ENCODE results near the gene HLA-A. TPM values are rescaled to one million over a fixed set of nuclear protein-coding genes. Genes with fewer than 3 reads are reported as not detected.

Gene HLA-A
- total and polyA plus RNA-seq, 2 experiments from 2014 or later = 170 to 203 TPM

DNA sequence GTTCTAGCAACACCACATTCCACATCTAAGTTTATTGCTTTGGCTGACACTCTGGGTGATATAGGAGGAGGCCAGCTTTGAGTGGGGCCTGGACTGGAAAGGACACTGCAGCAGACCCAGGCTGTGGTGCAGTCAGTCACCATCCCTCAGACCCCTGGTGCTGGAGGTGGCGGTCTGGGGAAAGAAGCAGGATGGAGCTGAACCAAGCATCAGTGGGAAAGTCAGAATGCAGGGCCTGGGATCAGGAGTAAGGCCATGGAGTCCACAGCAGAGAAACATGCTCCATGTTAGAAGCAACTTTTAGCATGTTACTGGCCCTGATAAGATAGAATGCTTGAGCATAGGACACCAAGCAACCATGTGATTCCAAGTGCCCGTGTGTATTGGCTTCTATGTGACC, 5.9 kb downstream of the HLA-A start:
- Histone ChIP-seq H3F3A (replicated peaks; ENCODE audit: low read depth) (no peaks in the 10 kb centered on the region), H3K4me1 (ENCODE audit: insufficient read depth) (no peaks in the 10 kb centered on the region), H3K27me3 (ENCODE audit: insufficient read depth) (no peaks in the 10 kb centered on the region), H3K79me2 (replicated peaks; ENCODE audit: insufficient read depth) (no peaks in the 10 kb centered on the region), H3K27ac (ENCODE audit: low read depth) (no peak overlapping the region), H2AFZ (no peak overlapping the region), H3K4me3 (no peak overlapping the region), H3K4me2 (no peak overlapping the region), H3K36me3 (ENCODE audit: insufficient read depth) (no peaks in the 10 kb centered on the region), H3K9me2 (ENCODE audit: insufficient read depth) (no peaks in the 10 kb centered on the region), H4K20me1 (replicated peaks; ENCODE audit: insufficient read depth) (no peaks in the 10 kb centered on the region)
- peaks cover 4% of the 10 kb centered on the region for H3K27me3 Mint-ChIP-seq (ENCODE audit: insufficient read depth, low read depth, poor library complexity)
- no peak for DNase-seq (ENCODE audit: low spot score)
- peaks cover 4% of the 10 kb centered on the region for H3K4me1 Mint-ChIP-seq
- no peaks in the 10 kb centered on the region for H3K9me3 Mint-ChIP-seq
- H3K27ac Mint-ChIP-seq = no peak overlapping the region
- H3K4me3 Mint-ChIP-seq = no peak overlapping the region
- H3K36me3 Mint-ChIP-seq (ENCODE audit: low read depth) = peaks cover 29% of the 10 kb centered on the region
- TF ChIP-seq, protein P1, sequence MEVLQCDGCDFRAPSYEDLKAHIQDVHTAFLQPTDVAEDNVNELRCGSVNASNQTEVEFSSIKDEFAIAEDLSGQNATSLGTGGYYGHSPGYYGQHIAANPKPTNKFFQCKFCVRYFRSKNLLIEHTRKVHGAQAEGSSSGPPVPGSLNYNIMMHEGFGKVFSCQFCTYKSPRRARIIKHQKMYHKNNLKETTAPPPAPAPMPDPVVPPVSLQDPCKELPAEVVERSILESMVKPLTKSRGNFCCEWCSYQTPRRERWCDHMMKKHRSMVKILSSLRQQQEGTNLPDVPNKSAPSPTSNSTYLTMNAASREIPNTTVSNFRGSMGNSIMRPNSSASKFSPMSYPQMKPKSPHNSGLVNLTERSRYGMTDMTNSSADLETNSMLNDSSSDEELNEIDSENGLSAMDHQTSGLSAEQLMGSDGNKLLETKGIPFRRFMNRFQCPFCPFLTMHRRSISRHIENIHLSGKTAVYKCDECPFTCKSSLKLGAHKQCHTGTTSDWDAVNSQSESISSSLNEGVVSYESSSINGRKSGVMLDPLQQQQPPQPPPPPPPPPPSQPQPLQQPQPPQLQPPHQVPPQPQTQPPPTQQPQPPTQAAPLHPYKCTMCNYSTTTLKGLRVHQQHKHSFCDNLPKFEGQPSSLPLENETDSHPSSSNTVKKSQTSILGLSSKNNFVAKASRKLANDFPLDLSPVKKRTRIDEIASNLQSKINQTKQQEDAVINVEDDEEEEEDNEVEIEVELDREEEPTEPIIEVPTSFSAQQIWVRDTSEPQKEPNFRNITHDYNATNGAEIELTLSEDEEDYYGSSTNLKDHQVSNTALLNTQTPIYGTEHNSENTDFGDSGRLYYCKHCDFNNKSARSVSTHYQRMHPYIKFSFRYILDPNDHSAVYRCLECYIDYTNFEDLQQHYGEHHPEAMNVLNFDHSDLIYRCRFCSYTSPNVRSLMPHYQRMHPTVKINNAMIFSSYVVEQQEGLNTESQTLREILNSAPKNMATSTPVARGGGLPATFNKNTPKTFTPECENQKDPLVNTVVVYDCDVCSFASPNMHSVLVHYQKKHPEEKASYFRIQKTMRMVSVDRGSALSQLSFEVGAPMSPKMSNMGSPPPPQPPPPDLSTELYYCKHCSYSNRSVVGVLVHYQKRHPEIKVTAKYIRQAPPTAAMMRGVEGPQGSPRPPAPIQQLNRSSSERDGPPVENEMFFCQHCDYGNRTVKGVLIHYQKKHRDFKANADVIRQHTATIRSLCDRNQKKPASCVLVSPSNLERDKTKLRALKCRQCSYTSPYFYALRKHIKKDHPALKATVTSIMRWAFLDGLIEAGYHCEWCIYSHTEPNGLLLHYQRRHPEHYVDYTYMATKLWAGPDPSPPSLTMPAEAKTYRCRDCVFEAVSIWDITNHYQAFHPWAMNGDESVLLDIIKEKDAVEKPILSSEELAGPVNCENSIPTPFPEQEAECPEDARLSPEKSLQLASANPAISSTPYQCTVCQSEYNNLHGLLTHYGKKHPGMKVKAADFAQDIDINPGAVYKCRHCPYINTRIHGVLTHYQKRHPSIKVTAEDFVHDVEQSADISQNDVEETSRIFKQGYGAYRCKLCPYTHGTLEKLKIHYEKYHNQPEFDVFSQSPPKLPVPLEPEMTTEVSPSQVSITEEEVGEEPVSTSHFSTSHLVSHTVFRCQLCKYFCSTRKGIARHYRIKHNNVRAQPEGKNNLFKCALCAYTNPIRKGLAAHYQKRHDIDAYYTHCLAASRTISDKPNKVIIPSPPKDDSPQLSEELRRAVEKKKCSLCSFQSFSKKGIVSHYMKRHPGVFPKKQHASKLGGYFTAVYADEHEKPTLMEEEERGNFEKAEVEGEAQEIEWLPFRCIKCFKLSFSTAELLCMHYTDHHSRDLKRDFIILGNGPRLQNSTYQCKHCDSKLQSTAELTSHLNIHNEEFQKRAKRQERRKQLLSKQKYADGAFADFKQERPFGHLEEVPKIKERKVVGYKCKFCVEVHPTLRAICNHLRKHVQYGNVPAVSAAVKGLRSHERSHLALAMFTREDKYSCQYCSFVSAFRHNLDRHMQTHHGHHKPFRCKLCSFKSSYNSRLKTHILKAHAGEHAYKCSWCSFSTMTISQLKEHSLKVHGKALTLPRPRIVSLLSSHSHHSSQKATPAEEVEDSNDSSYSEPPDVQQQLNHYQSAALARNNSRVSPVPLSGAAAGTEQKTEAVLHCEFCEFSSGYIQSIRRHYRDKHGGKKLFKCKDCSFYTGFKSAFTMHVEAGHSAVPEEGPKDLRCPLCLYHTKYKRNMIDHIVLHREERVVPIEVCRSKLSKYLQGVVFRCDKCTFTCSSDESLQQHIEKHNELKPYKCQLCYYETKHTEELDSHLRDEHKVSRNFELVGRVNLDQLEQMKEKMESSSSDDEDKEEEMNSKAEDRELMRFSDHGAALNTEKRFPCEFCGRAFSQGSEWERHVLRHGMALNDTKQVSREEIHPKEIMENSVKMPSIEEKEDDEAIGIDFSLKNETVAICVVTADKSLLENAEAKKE (CRISPR knock-in tag; IDR thresholded peaks at IDR 0.05) = no peak
- TF ChIP-seq, protein P2, sequence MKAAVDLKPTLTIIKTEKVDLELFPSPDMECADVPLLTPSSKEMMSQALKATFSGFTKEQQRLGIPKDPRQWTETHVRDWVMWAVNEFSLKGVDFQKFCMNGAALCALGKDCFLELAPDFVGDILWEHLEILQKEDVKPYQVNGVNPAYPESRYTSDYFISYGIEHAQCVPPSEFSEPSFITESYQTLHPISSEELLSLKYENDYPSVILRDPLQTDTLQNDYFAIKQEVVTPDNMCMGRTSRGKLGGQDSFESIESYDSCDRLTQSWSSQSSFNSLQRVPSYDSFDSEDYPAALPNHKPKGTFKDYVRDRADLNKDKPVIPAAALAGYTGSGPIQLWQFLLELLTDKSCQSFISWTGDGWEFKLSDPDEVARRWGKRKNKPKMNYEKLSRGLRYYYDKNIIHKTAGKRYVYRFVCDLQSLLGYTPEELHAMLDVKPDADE (IDR thresholded peaks at IDR 0.05) = no peak
- TF ChIP-seq CREB1 (CRISPR knock-in tag; IDR thresholded peaks at IDR 0.05; ENCODE audit: low read depth) (no peak), EZH2phosphoT487 (IDR thresholded peaks at IDR 0.05; ENCODE audit: unreplicated experiment) (no peak), JUNB (IDR thresholded peaks at IDR 0.05; ENCODE audit: unreplicated experiment) (no peak), ZNF331 (CRISPR knock-in tag; IDR thresholded peaks at IDR 0.05; ENCODE audit: low read depth) (no peak), POLR2AphosphoS5 (IDR thresholded peaks at IDR 0.05; ENCODE audit: low read depth) (no peak), NANOG (IDR thresholded peaks at IDR 0.05; ENCODE audit: borderline replicate concordance) (no peak), EZH2 (IDR thresholded peaks at IDR 0.05; ENCODE audit: low read depth, unreplicated experiment) (no peak), ZNF114 (CRISPR knock-in tag; IDR thresholded peaks at IDR 0.05) (no peak), STAT1 (IDR thresholded peaks at IDR 0.05; ENCODE audit: unreplicated experiment) (no peak)
- TF ChIP-seq, protein P3, sequence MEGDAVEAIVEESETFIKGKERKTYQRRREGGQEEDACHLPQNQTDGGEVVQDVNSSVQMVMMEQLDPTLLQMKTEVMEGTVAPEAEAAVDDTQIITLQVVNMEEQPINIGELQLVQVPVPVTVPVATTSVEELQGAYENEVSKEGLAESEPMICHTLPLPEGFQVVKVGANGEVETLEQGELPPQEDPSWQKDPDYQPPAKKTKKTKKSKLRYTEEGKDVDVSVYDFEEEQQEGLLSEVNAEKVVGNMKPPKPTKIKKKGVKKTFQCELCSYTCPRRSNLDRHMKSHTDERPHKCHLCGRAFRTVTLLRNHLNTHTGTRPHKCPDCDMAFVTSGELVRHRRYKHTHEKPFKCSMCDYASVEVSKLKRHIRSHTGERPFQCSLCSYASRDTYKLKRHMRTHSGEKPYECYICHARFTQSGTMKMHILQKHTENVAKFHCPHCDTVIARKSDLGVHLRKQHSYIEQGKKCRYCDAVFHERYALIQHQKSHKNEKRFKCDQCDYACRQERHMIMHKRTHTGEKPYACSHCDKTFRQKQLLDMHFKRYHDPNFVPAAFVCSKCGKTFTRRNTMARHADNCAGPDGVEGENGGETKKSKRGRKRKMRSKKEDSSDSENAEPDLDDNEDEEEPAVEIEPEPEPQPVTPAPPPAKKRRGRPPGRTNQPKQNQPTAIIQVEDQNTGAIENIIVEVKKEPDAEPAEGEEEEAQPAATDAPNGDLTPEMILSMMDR (conservative IDR thresholded peaks at IDR 0.05; ENCODE audit: low read depth in 2 of 2) = no peak
- TF ChIP-seq, protein P4, sequence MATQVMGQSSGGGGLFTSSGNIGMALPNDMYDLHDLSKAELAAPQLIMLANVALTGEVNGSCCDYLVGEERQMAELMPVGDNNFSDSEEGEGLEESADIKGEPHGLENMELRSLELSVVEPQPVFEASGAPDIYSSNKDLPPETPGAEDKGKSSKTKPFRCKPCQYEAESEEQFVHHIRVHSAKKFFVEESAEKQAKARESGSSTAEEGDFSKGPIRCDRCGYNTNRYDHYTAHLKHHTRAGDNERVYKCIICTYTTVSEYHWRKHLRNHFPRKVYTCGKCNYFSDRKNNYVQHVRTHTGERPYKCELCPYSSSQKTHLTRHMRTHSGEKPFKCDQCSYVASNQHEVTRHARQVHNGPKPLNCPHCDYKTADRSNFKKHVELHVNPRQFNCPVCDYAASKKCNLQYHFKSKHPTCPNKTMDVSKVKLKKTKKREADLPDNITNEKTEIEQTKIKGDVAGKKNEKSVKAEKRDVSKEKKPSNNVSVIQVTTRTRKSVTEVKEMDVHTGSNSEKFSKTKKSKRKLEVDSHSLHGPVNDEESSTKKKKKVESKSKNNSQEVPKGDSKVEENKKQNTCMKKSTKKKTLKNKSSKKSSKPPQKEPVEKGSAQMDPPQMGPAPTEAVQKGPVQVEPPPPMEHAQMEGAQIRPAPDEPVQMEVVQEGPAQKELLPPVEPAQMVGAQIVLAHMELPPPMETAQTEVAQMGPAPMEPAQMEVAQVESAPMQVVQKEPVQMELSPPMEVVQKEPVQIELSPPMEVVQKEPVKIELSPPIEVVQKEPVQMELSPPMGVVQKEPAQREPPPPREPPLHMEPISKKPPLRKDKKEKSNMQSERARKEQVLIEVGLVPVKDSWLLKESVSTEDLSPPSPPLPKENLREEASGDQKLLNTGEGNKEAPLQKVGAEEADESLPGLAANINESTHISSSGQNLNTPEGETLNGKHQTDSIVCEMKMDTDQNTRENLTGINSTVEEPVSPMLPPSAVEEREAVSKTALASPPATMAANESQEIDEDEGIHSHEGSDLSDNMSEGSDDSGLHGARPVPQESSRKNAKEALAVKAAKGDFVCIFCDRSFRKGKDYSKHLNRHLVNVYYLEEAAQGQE (IDR thresholded peaks at IDR 0.05; ENCODE audit: unreplicated experiment) = no peak
- no peak for ATAC-seq
